HepG2 (cell line): ENCODE results near the gene KANK3. TPM values are rescaled to one million over a fixed set of nuclear protein-coding genes. Genes with fewer than 3 reads are reported as not detected.

ENCODE experiments used
- JUN ChIP-seq: sonication (generic); formaldehyde crosslinking; IDR thresholded peaks from 2 replicates; pipeline ENCODE4 v1.4.0; 2020; ENCODE audit warnings: mild to moderate bottlenecking, missing genetic modification reagents
- RFX3 ChIP-seq: IDR thresholded peaks from 2 replicates; pipeline ENCODE4 v1.6.1; 2016; ENCODE audit warnings: missing biosample characterization, missing genetic modification reagents
- SOX6 ChIP-seq, 2 experiments: fragments of 450-650 bp in 1 of 2; sonication (generic) in 1 of 2; formaldehyde crosslinking in 1 of 2; IDR thresholded peaks; 2 replicates each; pipeline versions ENCODE4 v1.4.0 to v1.6.1; 2017 to 2020; ENCODE audit warnings: antibody characterized with exemption in 1 of 2, mild to moderate bottlenecking in 1 of 2, missing genetic modification reagents in 1 of 2
- SP2 ChIP-seq: sonication (generic); formaldehyde crosslinking; IDR thresholded peaks from 2 replicates; pipeline ENCODE4 v1.5.1; 2020; ENCODE audit warnings: mild to moderate bottlenecking, missing genetic modification reagents
- SP5 ChIP-seq: IDR thresholded peaks from 2 replicates; pipeline ENCODE4 v1.6.1; 2016; ENCODE audit warnings: low read depth, borderline replicate concordance
- STAG1 ChIP-seq: sonication (generic); formaldehyde crosslinking; IDR thresholded peaks from 2 replicates; pipeline ENCODE4 v1.4.0; 2020; ENCODE audit warnings: missing genetic modification reagents
- ZFP37 ChIP-seq: sonication (generic); formaldehyde crosslinking; IDR thresholded peaks from 2 replicates; pipeline ENCODE4 v1.4.0; 2020; ENCODE audit warnings: missing genetic modification reagents, borderline replicate concordance
- ZSCAN9 ChIP-seq: IDR thresholded peaks from 2 replicates; pipeline ENCODE4 v1.6.1; 2016; ENCODE audit warnings: borderline replicate concordance
- polyA plus RNA-seq, 8 experiments: library from polyadenylated mRNA; depleted of rRNA in 3 of 8; stranded (reverse) in 7 of 8; unstranded in 1 of 8; fragments of >200 nt; fragmentation: Illumina TruSeq in 4 of 8; extraction: Trizol in 4 of 8; gene quantifications; 2 replicates each; pipeline versions ENCODE4 v1.2.1 to v1.2.3, GENCODE V29; 2011 to 2016; ENCODE audit warnings: low read depth in 4 of 8, missing spikeins in 1 of 8, mixed read lengths in 1 of 8; ENCODE audit not compliant: insufficient read depth in 1 of 8
- total RNA-seq, 5 experiments: library from RNA; depleted of rRNA; stranded (reverse); fragments of >200 nt; fragmentation: Illumina TruSeq; extraction: Trizol; gene quantifications; 2 replicates each; pipeline ENCODE4 v1.2.3, GENCODE V29; 2016; ENCODE audit warnings: low read depth in 1 of 5
- TF ChIP-seq, protein P1 (sequence below): sonication (generic); formaldehyde crosslinking; IDR thresholded peaks from 2 replicates; pipeline ENCODE4 v1.4.0; 2020; ENCODE audit warnings: missing genetic modification reagents
- TF ChIP-seq, protein P2 (sequence below): sonication (generic); formaldehyde crosslinking; IDR thresholded peaks from 2 replicates; pipeline ENCODE4 v1.5.0; 2020; ENCODE audit warnings: missing genetic modification reagents
- TF ChIP-seq, protein P3 (sequence below): sonication (generic); formaldehyde crosslinking; IDR thresholded peaks from 2 replicates; pipeline ENCODE4 v1.5.0; 2020; ENCODE audit warnings: missing genetic modification reagents
- TF ChIP-seq, protein P4 (sequence below): fragments of 450-650 bp; IDR thresholded peaks from 2 replicates; pipeline ENCODE4 v1.6.1; 2017; ENCODE audit warnings: mild to moderate bottlenecking
- TF ChIP-seq, protein P5 (sequence below): sonication (generic); formaldehyde crosslinking; IDR thresholded peaks from 2 replicates; pipeline ENCODE4 v1.8.0; 2022; ENCODE audit warnings: low read depth, missing genetic modification reagents
- TF ChIP-seq, protein P6 (sequence below): sonication (generic); formaldehyde crosslinking; IDR thresholded peaks from 2 replicates; pipeline ENCODE4 v1.5.0; 2020; ENCODE audit warnings: mild to moderate bottlenecking, missing genetic modification reagents, borderline replicate concordance
- TF ChIP-seq, protein P7 (sequence below): IDR thresholded peaks from 2 replicates; pipeline ENCODE4 v1.6.1; 2018; ENCODE audit warnings: missing genetic modification reagents
- TF ChIP-seq, protein P8 (sequence below): IDR thresholded peaks from 2 replicates; pipeline ENCODE4 v1.6.1; 2016

Gene KANK3
- total and polyA plus RNA-seq, 2 of the 13 experiments (the other 11 are each of a cell fraction or from before 2014, with no cell fraction given), result 0.15 to 0.20 TPM

DNA sequence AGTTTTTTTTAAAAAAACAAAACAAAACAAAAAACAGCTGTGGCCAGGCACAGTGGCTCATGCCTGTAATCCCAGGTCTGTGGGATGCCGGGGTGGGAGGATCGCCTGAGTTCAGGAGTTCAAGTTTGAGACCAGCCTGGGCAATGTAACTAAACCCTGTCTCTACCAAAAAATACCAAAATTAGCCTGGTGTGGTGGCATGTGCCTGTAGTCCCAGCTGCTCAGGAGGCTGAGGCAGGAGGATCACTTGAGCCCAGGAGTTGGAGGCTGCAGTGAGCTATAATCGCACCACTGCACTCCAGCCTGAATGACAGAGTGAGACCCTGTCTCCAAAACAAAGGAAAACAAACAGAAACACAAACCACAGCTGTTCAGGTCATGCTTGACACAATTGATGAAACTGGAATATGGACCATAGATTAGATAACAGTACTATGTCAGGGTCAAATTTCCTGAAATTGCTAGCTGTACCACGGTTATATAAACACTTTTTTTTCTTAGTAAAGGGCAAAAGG, 14.0 kb upstream of the KANK3 start (continued):
- TF ChIP-seq, protein P1, sequence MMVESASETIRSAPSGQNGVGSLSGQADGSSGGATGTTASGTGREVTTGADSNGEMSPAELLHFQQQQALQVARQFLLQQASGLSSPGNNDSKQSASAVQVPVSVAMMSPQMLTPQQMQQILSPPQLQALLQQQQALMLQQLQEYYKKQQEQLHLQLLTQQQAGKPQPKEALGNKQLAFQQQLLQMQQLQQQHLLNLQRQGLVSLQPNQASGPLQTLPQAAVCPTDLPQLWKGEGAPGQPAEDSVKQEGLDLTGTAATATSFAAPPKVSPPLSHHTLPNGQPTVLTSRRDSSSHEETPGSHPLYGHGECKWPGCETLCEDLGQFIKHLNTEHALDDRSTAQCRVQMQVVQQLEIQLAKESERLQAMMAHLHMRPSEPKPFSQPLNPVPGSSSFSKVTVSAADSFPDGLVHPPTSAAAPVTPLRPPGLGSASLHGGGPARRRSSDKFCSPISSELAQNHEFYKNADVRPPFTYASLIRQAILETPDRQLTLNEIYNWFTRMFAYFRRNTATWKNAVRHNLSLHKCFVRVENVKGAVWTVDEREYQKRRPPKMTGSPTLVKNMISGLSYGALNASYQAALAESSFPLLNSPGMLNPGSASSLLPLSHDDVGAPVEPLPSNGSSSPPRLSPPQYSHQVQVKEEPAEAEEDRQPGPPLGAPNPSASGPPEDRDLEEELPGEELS (CRISPR knock-in tag), result peak; percentile 98
- TF ChIP-seq, protein P2, sequence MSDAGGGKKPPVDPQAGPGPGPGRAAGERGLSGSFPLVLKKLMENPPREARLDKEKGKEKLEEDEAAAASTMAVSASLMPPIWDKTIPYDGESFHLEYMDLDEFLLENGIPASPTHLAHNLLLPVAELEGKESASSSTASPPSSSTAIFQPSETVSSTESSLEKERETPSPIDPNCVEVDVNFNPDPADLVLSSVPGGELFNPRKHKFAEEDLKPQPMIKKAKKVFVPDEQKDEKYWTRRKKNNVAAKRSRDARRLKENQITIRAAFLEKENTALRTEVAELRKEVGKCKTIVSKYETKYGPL (CRISPR knock-in tag), result peak; percentile 85
- TF ChIP-seq JUN (CRISPR knock-in tag), result peak; percentile 62; the same call in 1 of the 2 replicates
- TF ChIP-seq SP5, result peak; percentile 69; the same call in 1 of the 2 replicates
- TF ChIP-seq, protein P3, sequence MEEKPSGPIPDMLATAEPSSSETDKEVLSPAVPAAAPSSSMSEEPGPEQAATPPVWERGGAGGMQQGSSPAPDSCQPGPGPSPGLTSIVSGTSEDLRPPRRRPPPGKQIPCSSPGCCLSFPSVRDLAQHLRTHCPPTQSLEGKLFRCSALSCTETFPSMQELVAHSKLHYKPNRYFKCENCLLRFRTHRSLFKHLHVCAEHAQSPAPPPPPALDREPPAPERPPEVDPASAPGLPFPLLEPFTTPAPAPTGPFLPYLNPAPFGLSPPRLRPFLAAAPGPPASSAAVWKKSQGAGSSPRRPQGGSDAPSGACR (CRISPR knock-in tag), result peak; percentile 85; the same call in 1 of the 2 replicates
- no peak for TF ChIP-seq SP2
- peak; percentile 60 for TF ChIP-seq RFX3
- 0 out of 2 replicates have a peak, but pooled peaks have one; percentile 33 for TF ChIP-seq ZFP37 (CRISPR knock-in tag)
- TF ChIP-seq, protein P4, sequence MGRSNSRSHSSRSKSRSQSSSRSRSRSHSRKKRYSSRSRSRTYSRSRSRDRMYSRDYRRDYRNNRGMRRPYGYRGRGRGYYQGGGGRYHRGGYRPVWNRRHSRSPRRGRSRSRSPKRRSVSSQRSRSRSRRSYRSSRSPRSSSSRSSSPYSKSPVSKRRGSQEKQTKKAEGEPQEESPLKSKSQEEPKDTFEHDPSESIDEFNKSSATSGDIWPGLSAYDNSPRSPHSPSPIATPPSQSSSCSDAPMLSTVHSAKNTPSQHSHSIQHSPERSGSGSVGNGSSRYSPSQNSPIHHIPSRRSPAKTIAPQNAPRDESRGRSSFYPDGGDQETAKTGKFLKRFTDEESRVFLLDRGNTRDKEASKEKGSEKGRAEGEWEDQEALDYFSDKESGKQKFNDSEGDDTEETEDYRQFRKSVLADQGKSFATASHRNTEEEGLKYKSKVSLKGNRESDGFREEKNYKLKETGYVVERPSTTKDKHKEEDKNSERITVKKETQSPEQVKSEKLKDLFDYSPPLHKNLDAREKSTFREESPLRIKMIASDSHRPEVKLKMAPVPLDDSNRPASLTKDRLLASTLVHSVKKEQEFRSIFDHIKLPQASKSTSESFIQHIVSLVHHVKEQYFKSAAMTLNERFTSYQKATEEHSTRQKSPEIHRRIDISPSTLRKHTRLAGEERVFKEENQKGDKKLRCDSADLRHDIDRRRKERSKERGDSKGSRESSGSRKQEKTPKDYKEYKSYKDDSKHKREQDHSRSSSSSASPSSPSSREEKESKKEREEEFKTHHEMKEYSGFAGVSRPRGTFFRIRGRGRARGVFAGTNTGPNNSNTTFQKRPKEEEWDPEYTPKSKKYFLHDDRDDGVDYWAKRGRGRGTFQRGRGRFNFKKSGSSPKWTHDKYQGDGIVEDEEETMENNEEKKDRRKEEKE, result no peak
- TF ChIP-seq, protein P5, sequence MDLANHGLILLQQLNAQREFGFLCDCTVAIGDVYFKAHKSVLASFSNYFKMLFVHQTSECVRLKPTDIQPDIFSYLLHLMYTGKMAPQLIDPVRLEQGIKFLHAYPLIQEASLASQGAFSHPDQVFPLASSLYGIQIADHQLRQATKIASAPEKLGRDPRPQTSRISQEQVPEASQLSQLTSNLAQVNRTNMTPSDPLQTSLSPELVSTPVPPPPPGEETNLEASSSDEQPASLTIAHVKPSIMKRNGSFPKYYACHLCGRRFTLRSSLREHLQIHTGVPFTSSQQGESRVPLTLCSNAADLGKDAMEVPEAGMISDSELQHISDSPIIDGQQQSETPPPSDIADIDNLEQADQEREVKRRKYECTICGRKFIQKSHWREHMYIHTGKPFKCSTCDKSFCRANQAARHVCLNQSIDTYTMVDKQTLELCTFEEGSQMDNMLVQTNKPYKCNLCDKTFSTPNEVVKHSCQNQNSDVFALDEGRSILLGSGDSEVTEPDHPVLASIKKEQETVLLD (CRISPR knock-in tag), result 0 out of 2 replicates have a peak, but pooled peaks have one; percentile 39
- TF ChIP-seq, protein P6, sequence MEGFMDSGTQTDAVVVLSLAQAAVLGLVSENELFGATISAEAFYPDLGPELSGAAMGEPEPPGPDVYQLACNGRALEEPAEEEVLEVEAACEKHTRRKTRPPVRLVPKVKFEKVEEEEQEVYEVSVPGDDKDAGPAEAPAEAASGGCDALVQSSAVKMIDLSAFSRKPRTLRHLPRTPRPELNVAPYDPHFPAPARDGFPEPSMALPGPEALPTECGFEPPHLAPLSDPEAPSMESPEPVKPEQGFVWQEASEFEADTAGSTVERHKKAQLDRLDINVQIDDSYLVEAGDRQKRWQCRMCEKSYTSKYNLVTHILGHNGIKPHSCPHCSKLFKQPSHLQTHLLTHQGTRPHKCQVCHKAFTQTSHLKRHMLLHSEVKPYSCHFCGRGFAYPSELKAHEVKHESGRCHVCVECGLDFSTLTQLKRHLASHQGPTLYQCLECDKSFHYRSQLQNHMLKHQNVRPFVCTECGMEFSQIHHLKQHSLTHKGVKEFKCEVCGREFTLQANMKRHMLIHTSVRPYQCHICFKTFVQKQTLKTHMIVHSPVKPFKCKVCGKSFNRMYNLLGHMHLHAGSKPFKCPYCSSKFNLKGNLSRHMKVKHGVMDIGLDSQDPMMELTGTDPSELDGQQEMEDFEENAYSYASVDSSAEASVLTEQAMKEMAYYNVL (CRISPR knock-in tag), result peak; percentile 94
- peak; percentile 33; the same call in 1 of the 2 replicates for TF ChIP-seq STAG1 (CRISPR knock-in tag)
- 0 out of 2 replicates have a peak, but pooled peaks have one; percentile 18 for TF ChIP-seq ZSCAN9
- TF ChIP-seq, protein P7, sequence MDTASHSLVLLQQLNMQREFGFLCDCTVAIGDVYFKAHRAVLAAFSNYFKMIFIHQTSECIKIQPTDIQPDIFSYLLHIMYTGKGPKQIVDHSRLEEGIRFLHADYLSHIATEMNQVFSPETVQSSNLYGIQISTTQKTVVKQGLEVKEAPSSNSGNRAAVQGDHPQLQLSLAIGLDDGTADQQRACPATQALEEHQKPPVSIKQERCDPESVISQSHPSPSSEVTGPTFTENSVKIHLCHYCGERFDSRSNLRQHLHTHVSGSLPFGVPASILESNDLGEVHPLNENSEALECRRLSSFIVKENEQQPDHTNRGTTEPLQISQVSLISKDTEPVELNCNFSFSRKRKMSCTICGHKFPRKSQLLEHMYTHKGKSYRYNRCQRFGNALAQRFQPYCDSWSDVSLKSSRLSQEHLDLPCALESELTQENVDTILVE (CRISPR knock-in tag), result peak; percentile 77
- TF ChIP-seq SOX6 (IDR thresholded peaks at IDR 0.05), result no peak
- TF ChIP-seq SOX6 (CRISPR knock-in tag; IDR thresholded peaks at IDR 0.05), result peak; percentile 100
- TF ChIP-seq, protein P8, sequence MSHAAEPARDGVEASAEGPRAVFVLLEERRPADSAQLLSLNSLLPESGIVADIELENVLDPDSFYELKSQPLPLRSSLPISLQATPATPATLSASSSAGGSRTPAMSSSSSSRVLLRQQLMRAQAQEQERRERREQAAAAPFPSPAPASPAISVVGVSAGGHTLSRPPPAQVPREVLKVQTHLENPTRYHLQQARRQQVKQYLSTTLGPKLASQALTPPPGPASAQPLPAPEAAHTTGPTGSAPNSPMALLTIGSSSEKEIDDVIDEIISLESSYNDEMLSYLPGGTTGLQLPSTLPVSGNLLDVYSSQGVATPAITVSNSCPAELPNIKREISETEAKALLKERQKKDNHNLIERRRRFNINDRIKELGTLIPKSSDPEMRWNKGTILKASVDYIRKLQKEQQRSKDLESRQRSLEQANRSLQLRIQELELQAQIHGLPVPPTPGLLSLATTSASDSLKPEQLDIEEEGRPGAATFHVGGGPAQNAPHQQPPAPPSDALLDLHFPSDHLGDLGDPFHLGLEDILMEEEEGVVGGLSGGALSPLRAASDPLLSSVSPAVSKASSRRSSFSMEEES, result peak; percentile 77
